ENCODE measurements around the gene TAF15. TPM values are rescaled to one million over a fixed set of nuclear protein-coding genes. Genes with fewer than 3 reads are reported as not detected.
A peak's percentile ranks its signal among the peaks of the same experiment; 100 is the strongest.

The TAF15 gene
- polyA plus RNA-seq, 1 experiment = 51.6 TPM

DNA sequence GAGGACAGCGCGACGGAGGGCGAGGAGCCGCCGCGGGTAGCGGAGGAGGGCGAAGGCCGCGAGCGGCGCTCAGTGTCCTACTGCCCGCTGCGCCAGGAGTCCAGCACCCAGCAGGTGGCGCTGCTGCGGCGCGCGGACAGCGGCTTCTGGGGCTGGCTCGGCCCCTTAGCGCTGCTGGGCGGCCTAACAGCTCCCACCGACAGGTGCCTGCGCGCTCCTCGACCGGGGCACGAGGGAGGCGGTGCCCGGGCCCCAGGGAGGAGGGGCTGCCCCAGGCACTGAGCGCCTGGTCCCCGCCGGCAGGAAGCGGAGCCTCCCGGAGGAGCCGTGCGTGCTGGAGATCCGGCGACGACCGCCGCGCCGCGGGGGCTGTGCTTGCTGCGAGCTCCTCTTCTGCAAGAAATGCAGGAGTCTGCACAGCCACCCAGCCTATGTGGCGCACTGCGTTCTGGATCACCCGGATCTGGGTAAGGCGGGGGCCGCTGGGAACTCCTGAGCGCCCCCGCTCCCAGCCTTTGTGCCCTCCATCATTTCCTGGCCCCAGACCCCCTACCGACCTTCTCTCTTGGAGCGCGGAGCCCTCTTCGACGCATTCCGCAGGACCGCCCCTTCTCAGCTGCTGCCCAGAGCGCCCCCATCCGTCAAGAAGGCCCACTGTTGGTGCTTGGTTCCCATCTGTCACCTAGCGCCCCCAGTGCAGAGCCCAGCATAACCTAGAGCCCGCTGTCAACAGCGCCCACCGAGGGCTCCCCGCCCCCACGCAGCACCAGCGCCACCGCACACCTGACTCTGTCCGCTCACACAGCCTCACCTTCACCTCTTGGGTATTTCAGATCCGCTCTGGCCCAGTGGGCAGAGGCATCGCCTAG, 44.9 kb upstream of the TAF15 start:
- ChIA-PET CTCF (interaction anchor here (0.7 to 13.6 kb wide), 43 partner anchors 9 to 719 kb away, joined by 3 to 478 read pairs (median 5); partner anchors contain the start of genes GAS2L2 and TAF15), POLR2A (interaction anchor here (0.5 to 2.5 kb wide), 5 partner anchors 40 to 186 kb away, joined by 3 to 24 read pairs (median 5); partner anchors contain the start of genes PEX12 and TAF15)
- Histone ChIP-seq H3K9me3 (ENCODE audit: control insufficient read depth, insufficient read depth, low read length) (no peaks in the 10 kb centered on the region), H3K27me3 (ENCODE audit: control insufficient read depth, insufficient read depth, low read length) (peaks cover 34% of the 10 kb centered on the region), H3K4me3 (ENCODE audit: low read depth, low read length) (peak overlapping the region; percentile 49), H3K27ac (ENCODE audit: low read depth, low read length) (no peak overlapping the region)
- TF ChIP-seq CTCF (IDR thresholded peaks at IDR 0.05; ENCODE audit: low read depth, low read length) = peak; percentile 85
- DNase-seq (ENCODE audit: low read depth, low spot score) = no peak

GRCh38 chr17:35765086-35765710, 44.1 kb upstream of the TAF15 start:
- H3K9me3 ChIP-seq (ENCODE audit: control insufficient read depth, insufficient read depth, low read length) = no peaks in the 10 kb centered on the region; the same call in 1 of the 2 replicates
- peaks cover 33% of the 10 kb centered on the region for H3K27me3 ChIP-seq (ENCODE audit: control insufficient read depth, insufficient read depth, low read length)
- ChIA-PET CTCF (interaction anchor here (1.0 to 13.6 kb wide), 10 partner anchors 10 to 196 kb away, joined by 3 to 478 read pairs (median 18); partner anchors contain the start of gene TAF15), POLR2A (interaction anchor here (0.6 to 2.5 kb wide), 2 partner anchors 39 to 44 kb away, joined by 9 to 24 read pairs; partner anchors contain the start of gene TAF15)
- TF ChIP-seq CTCF (IDR thresholded peaks at IDR 0.05; ENCODE audit: low read depth, low read length) = no peak
- H3K4me3 ChIP-seq (ENCODE audit: low read depth, low read length) = no peak overlapping the region
- no peak for DNase-seq (ENCODE audit: low read depth, low spot score)
- H3K27ac ChIP-seq (ENCODE audit: low read depth, low read length) = no peak overlapping the region

- H3K27ac ChIP-seq (ENCODE audit: low read depth, low read length) = no peak overlapping the region
- TF ChIP-seq CTCF (IDR thresholded peaks at IDR 0.05; ENCODE audit: low read depth, low read length) = no peak
- no peaks in the 10 kb centered on the region; the same call in 1 of the 2 replicates for H3K9me3 ChIP-seq (ENCODE audit: control insufficient read depth, insufficient read depth, low read length)
- ChIA-PET POLR2A (interaction anchor here (2.5 kb wide), 1 partner anchor 43 kb away, joined by 24 read pairs; the partner anchor contains the start of gene TAF15), CTCF (interaction anchor here (0.9 to 13.6 kb wide), 7 partner anchors 11 to 49 kb away, joined by 3 to 478 read pairs (median 6); partner anchors contain the start of gene TAF15)
- no peak overlapping the region for H3K4me3 ChIP-seq (ENCODE audit: low read depth, low read length)
- peaks cover 27% of the 10 kb centered on the region for H3K27me3 ChIP-seq (ENCODE audit: control insufficient read depth, insufficient read depth, low read length)
- no peak for DNase-seq (ENCODE audit: low read depth, low spot score)
Measured at GRCh38 chr17:35765756-35766488, 43.4 kb upstream of the TAF15 start.

DNA sequence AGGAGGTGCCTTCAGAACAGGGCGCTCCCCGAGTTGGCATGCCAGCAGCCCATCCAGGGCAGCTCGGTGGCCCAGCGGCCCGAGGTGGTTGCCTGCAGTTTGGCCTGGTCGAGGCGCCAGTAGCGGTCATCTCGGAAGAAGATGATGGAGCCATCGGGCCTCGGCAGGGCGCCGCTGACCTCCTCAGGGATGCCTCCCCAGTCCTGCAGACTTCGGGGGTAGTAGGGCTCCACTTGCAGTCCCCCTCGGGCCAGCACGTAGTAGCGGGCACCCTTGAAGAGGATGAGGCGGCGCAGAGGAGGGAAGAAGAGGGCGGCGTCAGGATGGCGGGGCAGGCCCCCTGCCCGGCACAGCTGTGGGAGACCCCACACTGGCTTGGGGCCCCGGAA, 42.8 kb upstream of the TAF15 start:
- no peak for DNase-seq (ENCODE audit: low read depth, low spot score)
- no peak overlapping the region for H3K4me3 ChIP-seq (ENCODE audit: low read depth, low read length)
- H3K9me3 ChIP-seq (ENCODE audit: control insufficient read depth, insufficient read depth, low read length) = no peaks in the 10 kb centered on the region; the same call in 1 of the 2 replicates
- ChIA-PET CTCF (interaction anchor here (0.8 to 13.6 kb wide), 13 partner anchors 11 to 53 kb away, joined by 3 to 478 read pairs (median 4); partner anchors contain the start of gene TAF15), POLR2A (interaction anchor here (1.0 kb wide), 1 partner anchor 42 kb away, joined by 10 read pairs; the partner anchor contains the start of gene TAF15)
- TF ChIP-seq CTCF (IDR thresholded peaks at IDR 0.05; ENCODE audit: low read depth, low read length) = no peak
- no peak overlapping the region for H3K27ac ChIP-seq (ENCODE audit: low read depth, low read length)
- H3K27me3 ChIP-seq (ENCODE audit: control insufficient read depth, insufficient read depth, low read length) = peaks cover 27% of the 10 kb centered on the region

All from AG04450 (cell line).